IMR-90 (cell line): ENCODE data around the gene ADH1A. TPM values are rescaled to one million over a fixed set of nuclear protein-coding genes. Genes with fewer than 3 reads are reported as not detected.

Source experiments
- ATAC-seq: fragments of 200-7000 bp; cut with Tn5 transposase; 2 replicates; pipeline ENCODE4 v1.9.1; 2020; ENCODE audit warnings: low read depth, mild to moderate bottlenecking, moderate library complexity
- BruUV-seq: library from RNA; stranded (reverse); fragments of 400-500 nt; replicated peaks from 2 replicates; lab custom pipeline; 2021; lab: Mats Ljungman, UMichigan
- CTCF ChIA-PET: fragments of 300-600 bp; formaldehyde crosslinking; extraction: SDS; loops from one replicate; lab custom pipeline; 2021; ENCODE audit warnings: antibody characterized with exemption; lab: Yijun Ruan, JAX
- POLR2A ChIA-PET: fragments of 300-600 bp; sonication (Branson Sonifier 250); formaldehyde crosslinking; loops from one replicate; lab custom pipeline; 2022; ENCODE audit warnings: antibody characterized with exemption; ENCODE audit not compliant: unreplicated experiment; lab: Charles Lee
- DNase-seq: peaks from one replicate; pipeline ENCODE4 v3.0.0; 2013
- H2AFZ ChIP-seq: replicated peaks from 2 replicates; pipeline ENCODE3; 2013; ENCODE audit warnings: low read length, mild to moderate bottlenecking; ENCODE audit not compliant: poor library complexity
- H2AK5ac ChIP-seq: 2 replicates; pipeline ENCODE4 v1.6.1; 2013; ENCODE audit warnings: low read depth, low read length, inconsistent platforms
- H2AK9ac ChIP-seq: replicated peaks from 2 replicates; pipeline ENCODE3; 2013; ENCODE audit warnings: mild to moderate bottlenecking, low read depth, low read length, moderate library complexity; ENCODE audit not compliant: poor library complexity
- H2BK120ac ChIP-seq: 2 replicates; pipeline ENCODE4 v1.6.1; 2013; ENCODE audit warnings: low read depth, low read length, inconsistent platforms
- H2BK15ac ChIP-seq: 3 replicates; pipeline ENCODE4 v1.6.1; 2013; ENCODE audit warnings: low read depth, low read length, inconsistent platforms
- H2BK20ac ChIP-seq: 2 replicates; pipeline ENCODE4 v1.6.1; 2013; ENCODE audit warnings: low read depth, mild to moderate bottlenecking, inconsistent platforms, low read length, moderate library complexity
- H2BK5ac ChIP-seq: 2 replicates; pipeline ENCODE4 v1.6.1; 2013; ENCODE audit warnings: mild to moderate bottlenecking, low read depth, low read length, inconsistent platforms; ENCODE audit not compliant: poor library complexity, severe bottlenecking
- H3K14ac ChIP-seq: replicated peaks from 2 replicates; pipeline ENCODE4 v1.6.1; 2013; ENCODE audit warnings: low read depth, low read length, inconsistent platforms
- H3K18ac ChIP-seq: 2 replicates; pipeline ENCODE4 v1.6.1; 2013; ENCODE audit warnings: low read depth, low read length, control low read depth
- H3K23ac ChIP-seq: 2 replicates; pipeline ENCODE4 v1.6.1; 2013; ENCODE audit warnings: low read depth, low read length, inconsistent platforms
- H3K27ac ChIP-seq: 2 replicates; pipeline ENCODE4 v1.5.1; 2013; ENCODE audit warnings: mild to moderate bottlenecking, control low read depth, low read length; ENCODE audit not compliant: insufficient read depth
- H3K27me3 ChIP-seq: 2 replicates; pipeline ENCODE4 v1.6.1; 2013; ENCODE audit warnings: low read length; ENCODE audit not compliant: control insufficient read depth, insufficient read depth
- H3K36me3 ChIP-seq: 2 replicates; pipeline ENCODE4 v1.6.1; 2013; ENCODE audit warnings: low read length, mixed read lengths; ENCODE audit not compliant: control insufficient read depth, insufficient read depth
- H3K4ac ChIP-seq: 2 replicates; pipeline ENCODE4 v1.6.1; 2013; ENCODE audit warnings: low read depth, low read length, inconsistent platforms
- H3K4me1 ChIP-seq: 2 replicates; pipeline ENCODE4 v1.6.1; 2013; ENCODE audit warnings: low read length, mixed read lengths; ENCODE audit not compliant: control insufficient read depth, insufficient read depth
- H3K4me2 ChIP-seq: 2 replicates; pipeline ENCODE4 v1.6.1; 2013; ENCODE audit warnings: low read depth, mild to moderate bottlenecking, control low read depth, low read length, moderate library complexity
- H3K4me3 ChIP-seq: 2 replicates; pipeline ENCODE4 v1.5.1; 2013; ENCODE audit warnings: low read depth, mild to moderate bottlenecking, control low read depth, low read length, moderate library complexity; ENCODE audit not compliant: insufficient read depth
- H3K56ac ChIP-seq: 2 replicates; pipeline ENCODE4 v1.6.1; 2013; ENCODE audit warnings: low read length, inconsistent platforms; ENCODE audit not compliant: insufficient read depth; ENCODE audit errors: extremely low read depth
- H3K79me1 ChIP-seq, 2 experiments: 2 replicates each; pipeline ENCODE4 v1.6.1; 2013; ENCODE audit warnings: low read length in 2 of 2, inconsistent platforms in 1 of 2, low read depth in 1 of 2
- H3K9ac ChIP-seq: 2 replicates; pipeline ENCODE4 v1.6.1; 2013; ENCODE audit warnings: low read depth, low read length, control low read depth
- H3K9me1 ChIP-seq: 2 replicates; pipeline ENCODE4 v1.6.1; 2013; ENCODE audit warnings: low read length, inconsistent platforms; ENCODE audit not compliant: insufficient read depth
- H3K9me3 ChIP-seq: 2 replicates; pipeline ENCODE4 v1.6.1; 2013; ENCODE audit warnings: low read length; ENCODE audit not compliant: control insufficient read depth, insufficient read depth
- H4K20me1 ChIP-seq: 2 replicates; pipeline ENCODE4 v1.6.1; 2013; ENCODE audit warnings: low read length, inconsistent platforms; ENCODE audit not compliant: insufficient read depth
- H4K5ac ChIP-seq: 2 replicates; pipeline ENCODE4 v1.6.1; 2013; ENCODE audit warnings: mild to moderate bottlenecking, low read depth, low read length, control low read depth
- H4K8ac ChIP-seq, 2 experiments: 2 replicates each; pipeline ENCODE4 v1.6.1; 2013; ENCODE audit warnings: low read depth in 2 of 2, low read length in 2 of 2, control low read depth in 1 of 2, inconsistent platforms in 1 of 2
- H4K91ac ChIP-seq: 2 replicates; pipeline ENCODE4 v1.6.1; 2013; ENCODE audit warnings: low read depth, low read length, inconsistent platforms; ENCODE audit not compliant: insufficient read depth
- BHLHE40 ChIP-seq: fragments of 150-350 bp; IDR thresholded peaks from 2 replicates; pipeline ENCODE4 v1.6.1; 2016; ENCODE audit warnings: mild to moderate bottlenecking, low read depth, low read length
- CEBPB ChIP-seq: IDR thresholded peaks from 2 replicates; pipeline ENCODE4 v1.6.1; 2012; ENCODE audit warnings: low read depth, low read length, improper control_type of control experiment
- FOS ChIP-seq: fragments of 150-350 bp; IDR thresholded peaks from 2 replicates; pipeline ENCODE4 v1.6.1; 2016; ENCODE audit warnings: low read depth, low read length
- MXI1 ChIP-seq: IDR thresholded peaks from 2 replicates; pipeline ENCODE4 v1.6.1; 2012; ENCODE audit warnings: low read depth, mild to moderate bottlenecking, low read length, moderate library complexity, borderline replicate concordance
- NFE2L2 ChIP-seq: fragments of 150-350 bp; IDR thresholded peaks from 2 replicates; pipeline ENCODE4 v1.6.1; 2016; ENCODE audit warnings: low read depth, mild to moderate bottlenecking, low read length
- POLR2A ChIP-seq: IDR thresholded peaks from 2 replicates; pipeline ENCODE4 v1.6.1; 2012; ENCODE audit warnings: mild to moderate bottlenecking, low read depth, low read length
- RAD21 ChIP-seq: IDR thresholded peaks from 2 replicates; pipeline ENCODE4 v1.6.1; 2012; ENCODE audit warnings: low read length, improper control_type of control experiment
- RFX5 ChIP-seq: IDR thresholded peaks from 2 replicates; pipeline ENCODE4 v1.8.0; 2012; ENCODE audit warnings: low read depth, mild to moderate bottlenecking, low read length, moderate library complexity
- WGBS, 2 experiments: methylation state at CpG; one replicate each; pipeline versions ENCODE4 v1.1.5 to v1.1.7; 2013; ENCODE audit warnings: missing lambda C conversion rate in 2 of 2; ENCODE audit not compliant: insufficient read length in 1 of 2; ENCODE audit errors: extremely low coverage in 2 of 2; 5-methylcytosine and 5-hydroxymethylcytosine counted together
- dilution Hi-C: fragments of 300-500 bp; cut with HindIII; formaldehyde crosslinking; loops from one replicate; pipeline ENCODE4 v1.14.3; 2018; ENCODE audit warnings: low sequenced_read_pairs; ENCODE audit not compliant: unreplicated experiment
- in situ Hi-C: fragments of 300-500 bp; cut with MboI; formaldehyde crosslinking; loops from 3 replicates; pipeline ENCODE4 v1.14.3; 2019; ENCODE audit warnings: low sequenced_read_pairs, inconsistent platforms, mixed read lengths
- intact Hi-C: fragments of 100-400 bp; cut with micrococcal nuclease; formaldehyde crosslinking; loops from 2 replicates; pipeline ENCODE4 v1.10.0; 2022
- polyA plus RNA-seq, 3 experiments: library from polyadenylated mRNA; depleted of rRNA; stranded (reverse); fragments of >200 nt; gene quantifications; 2 replicates each; pipeline ENCODE4 v1.2.3, GENCODE V29; 2012; ENCODE audit warnings: low replicate concordance in 1 of 3
- total RNA-seq: library from RNA; depleted of rRNA; stranded (reverse); fragments of >200 nt; gene quantifications from 2 replicates; pipeline ENCODE4 v1.2.3, GENCODE V29; 2012
- TF ChIP-seq, protein P1 (sequence below): fragments of 150-350 bp; IDR thresholded peaks from 2 replicates; pipeline ENCODE4 v1.6.1; 2017; ENCODE audit warnings: mild to moderate bottlenecking, antibody characterized with exemption, low read length, low read depth
- TF ChIP-seq, protein P2 (sequence below): fragments of 150-350 bp; IDR thresholded peaks from 2 replicates; pipeline ENCODE4 v1.6.1; 2016; ENCODE audit warnings: low read depth, mild to moderate bottlenecking, low read length, moderate library complexity, borderline replicate concordance

ADH1A gene
- total and polyA plus RNA-seq, 2 of the 4 experiments (the other 2 are of a cell fraction), result not detected

DNA sequence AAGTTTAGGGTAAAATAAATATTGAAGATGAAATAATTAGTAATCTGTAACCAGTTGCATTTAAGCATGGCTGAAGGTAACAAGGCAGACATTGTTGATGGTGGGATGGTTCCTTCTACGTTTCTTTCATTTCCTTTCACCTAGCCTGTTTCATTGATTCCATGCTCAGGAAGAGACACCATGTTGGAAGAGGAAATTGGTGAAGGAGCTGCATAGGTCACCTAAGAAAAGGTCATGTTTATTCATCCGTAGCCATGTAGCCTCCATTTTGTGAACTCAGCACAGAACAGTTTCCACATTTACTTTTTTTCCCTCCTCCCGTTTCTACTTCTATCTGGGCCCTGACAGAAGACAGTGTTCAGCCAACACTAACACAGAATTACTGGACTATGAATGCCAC lies 26.6 kb upstream of the ADH1A start:
- Histone ChIP-seq H3K4me3 (no peak overlapping the region), H4K5ac (peak overlapping the region; percentile 71; the same call in 1 of the 2 replicates)
- dilution Hi-C loops, result no loop called here

More for the DNA sequence above, 26.6 kb upstream of the ADH1A start:
- DNase-seq, result no peak
- ChIA-PET POLR2A (no interaction called here), CTCF (no interaction called here)
- no TSS peak for BruUV-seq
- Histone ChIP-seq H3K9ac (no peak overlapping the region), H3K56ac (no peak overlapping the region), H3K9me1 (no peaks in the 10 kb centered on the region), H3K18ac (no peak overlapping the region), H3K14ac (no peak overlapping the region; the same call in 1 of the 2 replicates), H3K23ac (no peak overlapping the region), H3K4me1 (peaks cover 4% of the 10 kb centered on the region; the same call in 1 of the 2 replicates), H2AK5ac (no peak overlapping the region), H2BK120ac (no peak overlapping the region), H2BK20ac (no peak overlapping the region), H3K79me1 (no peaks in the 10 kb centered on the region), H3K9me3 (no peaks in the 10 kb centered on the region), H2BK5ac (no peak overlapping the region), H2BK15ac (peak overlapping the region; percentile 7; the same call in 1 of the 3 replicates), H3K27ac (no peak overlapping the region; the same call in 1 of the 2 replicates), H4K91ac (no peak overlapping the region), H3K36me3 (peaks cover 17% of the 10 kb centered on the region; the same call in 1 of the 2 replicates), H2AFZ (no peak overlapping the region), H4K8ac (0 out of 4 replicates have a peak overlapping the region, but pooled peaks of 1 of the 2 experiments have one; percentile 13), H3K27me3 (no peaks in the 10 kb centered on the region), H3K4me2 (no peak overlapping the region), H3K4ac (peak overlapping the region; percentile 1; the same call in 1 of the 2 replicates), H4K20me1 (no peaks in the 10 kb centered on the region), H2AK9ac (no peak overlapping the region)
- intact Hi-C loops, result no loop called here
- ATAC-seq, result no peak
- TF ChIP-seq RFX5 (no peak), BHLHE40 (no peak), FOS (no peak), MXI1 (no peak), RAD21 (no peak), CEBPB (no peak), NFE2L2 (no peak), POLR2A (no peak)
- TF ChIP-seq, protein P1, sequence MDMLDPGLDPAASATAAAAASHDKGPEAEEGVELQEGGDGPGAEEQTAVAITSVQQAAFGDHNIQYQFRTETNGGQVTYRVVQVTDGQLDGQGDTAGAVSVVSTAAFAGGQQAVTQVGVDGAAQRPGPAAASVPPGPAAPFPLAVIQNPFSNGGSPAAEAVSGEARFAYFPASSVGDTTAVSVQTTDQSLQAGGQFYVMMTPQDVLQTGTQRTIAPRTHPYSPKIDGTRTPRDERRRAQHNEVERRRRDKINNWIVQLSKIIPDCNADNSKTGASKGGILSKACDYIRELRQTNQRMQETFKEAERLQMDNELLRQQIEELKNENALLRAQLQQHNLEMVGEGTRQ, result no peak
- TF ChIP-seq, protein P2, sequence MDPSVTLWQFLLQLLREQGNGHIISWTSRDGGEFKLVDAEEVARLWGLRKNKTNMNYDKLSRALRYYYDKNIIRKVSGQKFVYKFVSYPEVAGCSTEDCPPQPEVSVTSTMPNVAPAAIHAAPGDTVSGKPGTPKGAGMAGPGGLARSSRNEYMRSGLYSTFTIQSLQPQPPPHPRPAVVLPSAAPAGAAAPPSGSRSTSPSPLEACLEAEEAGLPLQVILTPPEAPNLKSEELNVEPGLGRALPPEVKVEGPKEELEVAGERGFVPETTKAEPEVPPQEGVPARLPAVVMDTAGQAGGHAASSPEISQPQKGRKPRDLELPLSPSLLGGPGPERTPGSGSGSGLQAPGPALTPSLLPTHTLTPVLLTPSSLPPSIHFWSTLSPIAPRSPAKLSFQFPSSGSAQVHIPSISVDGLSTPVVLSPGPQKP, result no peak
- in situ Hi-C loops, result no loop called here
- 67% methylated on average over 1 of the region's 3 CpGs; no CpG with 5 or more reads in 1 of the 2 experiments for WGBS, 2 experiments
